GM23338 (cell line): ENCODE data around the gene RNLS. TPM values are rescaled to one million over a fixed set of nuclear protein-coding genes. Genes with fewer than 3 reads are reported as not detected.

Source experiments
- ATAC-seq: fragments of 200-7000 bp; cut with Tn5 transposase; 3 replicates; pipeline ENCODE4 v1.9.1; 2020
- DNase-seq: peaks from one replicate; pipeline ENCODE4 v3.0.0-alpha.2; 2015; ENCODE audit warnings: low spot score
- H2AFZ ChIP-seq: fragments of 200-600 bp; sonication (generic); 2 replicates; pipeline ENCODE4 v1.8.0; 2016; ENCODE audit warnings: antibody characterized with exemption, mild to moderate bottlenecking, moderate library complexity
- H3F3A ChIP-seq: fragments of 200-600 bp; sonication (generic); replicated peaks from 2 replicates; pipeline ENCODE4 v1.8.0; 2017; ENCODE audit warnings: antibody characterized with exemption, mixed run types, low read depth
- H3K27ac ChIP-seq: fragments of 200-600 bp; sonication (generic); 2 replicates; pipeline ENCODE4 v1.6.1; 2016; ENCODE audit warnings: low read depth
- H3K27me3 ChIP-seq: fragments of 200-600 bp; sonication (generic); 2 replicates; pipeline ENCODE4 v1.8.0; 2016; ENCODE audit warnings: mild to moderate bottlenecking, mixed run types, moderate library complexity; ENCODE audit not compliant: insufficient read depth
- H3K36me3 ChIP-seq: fragments of 200-600 bp; sonication (generic); 2 replicates; pipeline ENCODE4 v1.8.0; 2016; ENCODE audit warnings: mild to moderate bottlenecking; ENCODE audit not compliant: insufficient read depth
- H3K4me1 ChIP-seq: fragments of 200-600 bp; sonication (generic); 2 replicates; pipeline ENCODE4 v1.8.0; 2016; ENCODE audit warnings: mild to moderate bottlenecking, moderate library complexity; ENCODE audit not compliant: insufficient read depth
- H3K4me2 ChIP-seq: fragments of 200-600 bp; sonication (generic); 2 replicates; pipeline ENCODE4 v1.7.1; 2017; ENCODE audit warnings: mixed run types
- H3K4me3 ChIP-seq: fragments of 200-600 bp; sonication (generic); 2 replicates; pipeline ENCODE4 v1.6.1; 2016; ENCODE audit warnings: mixed run types
- H3K79me2 ChIP-seq: fragments of 200-600 bp; sonication (generic); replicated peaks from 2 replicates; pipeline ENCODE4 v1.8.0; 2017; ENCODE audit warnings: mild to moderate bottlenecking; ENCODE audit not compliant: insufficient read depth
- H3K9me2 ChIP-seq: fragments of 200-600 bp; sonication (generic); 2 replicates; pipeline ENCODE4 v1.8.0; 2017; ENCODE audit not compliant: insufficient read depth
- H4K20me1 ChIP-seq: fragments of 200-600 bp; sonication (generic); replicated peaks from 2 replicates; pipeline ENCODE4 v1.8.0; 2017; ENCODE audit warnings: mild to moderate bottlenecking; ENCODE audit not compliant: insufficient read depth
- H3K27ac Mint-ChIP-seq: 2 replicates; pipeline ENCODE4 v1.8.0; 2020; ENCODE audit warnings: inconsistent platforms, mild to moderate bottlenecking, moderate library complexity, mixed read lengths
- H3K27me3 Mint-ChIP-seq: 3 replicates; pipeline ENCODE4 v1.8.0; 2022; ENCODE audit warnings: low read depth, mild to moderate bottlenecking, moderate library complexity, mixed read lengths, inconsistent platforms; ENCODE audit not compliant: insufficient read depth, poor library complexity
- H3K36me3 Mint-ChIP-seq: 3 replicates; pipeline ENCODE4 v1.8.0; 2021; ENCODE audit warnings: low read depth, mild to moderate bottlenecking, inconsistent platforms, moderate library complexity, mixed read lengths
- H3K4me1 Mint-ChIP-seq: 3 replicates; pipeline ENCODE4 v1.8.0; 2020; ENCODE audit warnings: mild to moderate bottlenecking, inconsistent platforms, mixed read lengths
- H3K4me3 Mint-ChIP-seq: 3 replicates; pipeline ENCODE4 v1.8.0; 2021; ENCODE audit warnings: moderate library complexity, mild to moderate bottlenecking, inconsistent platforms, mixed read lengths
- H3K9me3 Mint-ChIP-seq: 3 replicates; pipeline ENCODE4 v1.8.0; 2020; ENCODE audit warnings: moderate library complexity, mild to moderate bottlenecking, inconsistent platforms, mixed read lengths
- CTCF ChIP-seq, 2 experiments: fragments of 200-600 bp in 1 of 2; sonication (generic) in 1 of 2; conservative IDR thresholded peaks; 2 replicates each; pipeline versions ENCODE4 v1.5.1 to v1.6.1; 2016 to 2017; ENCODE audit warnings: antibody characterized with exemption in 2 of 2, low read depth in 2 of 2, mild to moderate bottlenecking in 2 of 2, moderate library complexity in 1 of 2
- ETS1 ChIP-seq: IDR thresholded peaks from 2 replicates; pipeline ENCODE4 v1.6.1; 2016; ENCODE audit warnings: antibody characterized with exemption
- EZH2 ChIP-seq: fragments of 200-600 bp; sonication (generic); IDR thresholded peaks from one replicate; pipeline ENCODE4 v1.8.0; 2017; ENCODE audit warnings: antibody characterized with exemption, mild to moderate bottlenecking, low read depth; ENCODE audit not compliant: unreplicated experiment
- NANOG ChIP-seq: IDR thresholded peaks from 2 replicates; pipeline ENCODE4 v1.6.1; 2016; ENCODE audit warnings: antibody characterized with exemption, borderline replicate concordance
- POLR2AphosphoS5 ChIP-seq: IDR thresholded peaks from 2 replicates; pipeline ENCODE4 v1.6.1; 2016; ENCODE audit warnings: antibody characterized with exemption, low read depth
- REST ChIP-seq: IDR thresholded peaks from one replicate; pipeline ENCODE4 v1.6.1; 2018; ENCODE audit warnings: antibody characterized with exemption; ENCODE audit not compliant: unreplicated experiment
- ZNF331 ChIP-seq: fragments of 250-450 bp; sonication (Bioruptor Pico); IDR thresholded peaks from 2 replicates; pipeline ENCODE4 v1.5.0; 2020; ENCODE audit warnings: low read depth, mild to moderate bottlenecking, moderate library complexity
- ZNF462 ChIP-seq: fragments of 250-450 bp; sonication (Bioruptor Pico); IDR thresholded peaks from 2 replicates; pipeline ENCODE4 v1.5.0; 2020; ENCODE audit warnings: mild to moderate bottlenecking, moderate library complexity
- polyA plus RNA-seq: library from polyadenylated mRNA; unstranded; fragments of >200 nt; fragmentation: Nextera tagmentation; extraction: Ambion mirVana; gene quantifications from 2 replicates; pipeline ENCODE4 v1.2.1, GENCODE V29; 2016
- total RNA-seq: library from RNA; depleted of rRNA; stranded (reverse); fragments of >200 nt; shearing (Covaris generic); gene quantifications from 2 replicates; pipeline ENCODE4 v1.2.3, GENCODE V29; 2014

RNLS gene
- total and polyA plus RNA-seq, 2 experiments from 2014 or later = 8.8 to 15.2 TPM

- TF ChIP-seq ZNF462 (CRISPR knock-in tag) (no peak), NANOG (no peak), EZH2 (no peak)
Measured at GRCh38 chr10:88281592-88282347, 301.3 kb downstream of the RNLS start (continued).

- no peak overlapping the region for H3K4me3 Mint-ChIP-seq
- TF ChIP-seq POLR2AphosphoS5 = no peak
- TF ChIP-seq CTCF (conservative IDR thresholded peaks at IDR 0.05; ENCODE audit: low read depth in 2 of 2) = no peak
- TF ChIP-seq ETS1 = no peak
- TF ChIP-seq REST = no peak
- no peak for TF ChIP-seq ZNF331 (CRISPR knock-in tag)
Measured at GRCh38 chr10:88280518-88280917, 302.6 kb downstream of the RNLS start.

More at GRCh38 chr10:88280518-88280917, 302.6 kb downstream of the RNLS start:
- H3K4me2 ChIP-seq = no peak overlapping the region
- no peaks in the 10 kb centered on the region for H3K36me3 ChIP-seq
- no peaks in the 10 kb centered on the region for H3K36me3 Mint-ChIP-seq
- no peak overlapping the region for H3K27ac ChIP-seq
- peaks cover 3% of the 10 kb centered on the region for H3K27me3 Mint-ChIP-seq
- ATAC-seq = no peak
- H3K4me1 Mint-ChIP-seq = peaks cover 21% of the 10 kb centered on the region
- no peaks in the 10 kb centered on the region for H3F3A ChIP-seq
- no peak overlapping the region for H3K27ac Mint-ChIP-seq
- H3K79me2 ChIP-seq = no peaks in the 10 kb centered on the region
- DNase-seq = no peak
- H3K9me2 ChIP-seq = no peaks in the 10 kb centered on the region; the same call in 1 of the 2 replicates
- H3K9me3 Mint-ChIP-seq = no peaks in the 10 kb centered on the region
- H3K4me1 ChIP-seq = no peaks in the 10 kb centered on the region; the same call in 1 of the 2 replicates
- H2AFZ ChIP-seq = no peak overlapping the region; the same call in 1 of the 2 replicates
- H3K27me3 ChIP-seq = no peaks in the 10 kb centered on the region
- H3K4me3 ChIP-seq = no peak overlapping the region
- H4K20me1 ChIP-seq = no peaks in the 10 kb centered on the region
